ENCODE data around the gene PUDP.
A peak's percentile ranks its signal among the peaks of the same experiment; 100 is the strongest.

Gene PUDP

DNA sequence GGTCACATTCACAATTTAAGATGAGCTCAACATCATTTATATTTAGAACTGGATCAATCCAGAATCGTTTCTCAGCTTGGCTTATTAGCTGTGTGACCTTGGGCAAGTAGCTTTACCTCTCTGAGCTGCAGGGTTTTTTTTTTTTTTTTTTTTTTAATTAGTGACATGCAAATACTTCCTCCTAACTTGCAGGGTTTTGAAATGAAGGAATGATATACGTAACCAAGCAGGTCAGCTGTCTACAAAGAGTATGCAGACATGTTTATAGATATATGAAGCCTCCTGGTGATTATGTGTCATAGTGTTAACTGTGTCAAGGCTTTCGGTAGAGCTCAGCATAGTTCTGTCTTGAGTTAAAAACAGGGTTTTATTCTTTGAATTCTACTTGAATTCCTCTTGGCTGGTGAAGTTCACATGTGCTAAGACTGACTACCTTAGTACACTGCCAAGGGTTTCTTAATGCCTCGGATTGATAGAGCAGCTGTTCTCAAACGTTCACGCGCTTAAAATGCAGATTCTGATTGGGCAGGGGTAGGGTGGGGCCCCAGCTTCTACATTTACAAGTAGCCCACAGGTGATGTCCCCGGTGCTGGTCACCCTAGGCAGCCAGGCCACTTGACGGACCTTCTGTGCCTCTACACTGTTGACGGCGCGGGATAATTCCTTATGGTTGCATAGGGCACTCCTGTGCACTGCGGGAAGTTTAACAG is 1.1 kb downstream of the PUDP start:
- no peak for DNase-seq

DNA sequence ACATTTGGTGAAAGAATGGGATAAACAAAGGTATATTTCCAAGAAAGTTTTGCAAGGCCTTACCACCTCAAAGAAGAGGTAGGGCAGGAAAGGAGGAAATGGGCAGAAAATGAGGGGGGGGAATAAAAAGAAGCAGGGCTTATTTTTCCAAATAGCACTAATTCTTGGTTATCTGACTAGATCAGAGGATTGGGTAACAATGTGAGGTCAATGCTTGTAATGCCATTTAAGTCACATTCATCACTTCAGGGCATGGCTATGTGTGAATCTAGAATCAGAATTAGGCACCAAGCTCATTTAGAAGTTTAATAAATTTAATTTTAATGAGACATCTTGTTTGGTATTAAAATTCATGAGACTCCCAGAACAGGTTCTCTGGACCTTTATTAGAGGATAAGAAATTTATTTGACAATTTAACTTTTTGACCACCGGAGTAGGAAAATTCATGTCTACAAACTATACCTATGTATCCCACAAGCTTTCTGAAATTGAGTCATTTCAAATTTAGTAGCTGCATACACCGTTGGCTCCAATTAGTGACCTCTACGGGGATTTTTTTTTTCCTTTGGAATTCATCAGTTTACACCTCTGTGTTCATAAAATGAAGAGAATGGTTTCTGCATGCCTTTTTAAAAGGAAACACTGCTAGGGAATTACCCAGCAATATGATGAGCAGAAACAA is 1.8 kb downstream of the PUDP start:
- no peak for DNase-seq

DNA sequence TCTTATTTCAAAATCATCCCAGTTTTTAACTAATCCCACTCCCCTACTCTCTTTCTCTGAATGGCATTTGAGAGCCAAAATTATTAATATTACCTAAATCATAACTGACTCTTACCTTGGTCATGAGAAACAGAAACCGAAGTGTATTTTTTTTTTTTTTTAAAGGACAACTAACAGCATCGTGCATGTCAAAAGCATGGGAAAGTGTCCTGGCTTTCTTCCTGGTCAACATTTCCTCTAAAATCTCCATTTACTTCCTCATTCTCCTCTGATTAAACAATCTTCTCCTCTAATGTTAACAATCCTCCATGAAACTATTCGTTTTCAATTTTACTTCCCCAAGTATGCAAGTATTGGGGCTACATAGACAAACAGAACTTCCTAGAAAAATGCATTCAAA is 2.5 kb downstream of the PUDP start:
- no peak for DNase-seq

DNA sequence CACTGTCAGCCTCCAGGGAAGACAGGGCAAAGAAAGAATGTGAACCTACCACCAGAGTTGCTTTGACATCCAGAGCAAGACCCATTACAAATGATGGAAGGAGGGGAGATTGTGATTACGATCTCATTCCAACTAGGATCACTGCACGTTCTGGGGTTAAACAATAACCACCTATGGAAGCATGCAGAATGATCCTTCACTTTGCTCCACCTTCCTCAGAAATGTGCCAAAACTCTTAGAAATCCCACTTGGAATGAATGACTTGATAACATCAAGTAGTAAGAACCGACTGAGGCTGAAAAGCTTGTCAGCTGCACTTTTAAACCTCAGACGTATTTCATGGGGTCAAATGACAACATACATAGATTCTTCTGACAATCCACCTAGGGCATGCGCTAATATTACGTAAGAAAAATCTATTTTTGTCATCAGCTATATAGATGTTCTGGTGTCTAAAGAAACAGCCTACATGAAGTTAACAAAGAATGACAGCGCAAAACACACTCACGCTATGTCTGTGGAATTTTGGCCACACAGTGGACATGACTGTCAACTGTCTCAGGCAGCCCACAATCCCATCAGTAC is 3.9 kb downstream of the PUDP start:
- DNase-seq, result no peak

DNA sequence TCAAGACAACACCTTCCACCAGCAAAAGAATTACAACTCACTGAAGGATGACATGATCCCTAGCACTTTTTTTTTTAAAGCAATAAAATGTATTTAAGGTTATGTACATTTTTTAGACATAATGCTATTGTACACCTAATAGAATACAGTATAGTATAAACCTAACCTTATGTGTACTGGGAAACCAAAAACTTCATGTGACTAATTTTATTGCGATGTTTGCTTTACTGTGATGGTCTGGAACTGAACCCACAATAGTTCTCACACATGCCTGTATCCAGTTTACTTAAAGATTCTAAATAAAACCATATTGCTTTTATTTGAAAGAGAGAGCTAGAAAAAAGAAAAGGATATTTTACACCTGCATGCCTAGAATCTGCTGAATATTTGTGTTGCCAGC is 4.9 kb downstream of the PUDP start:
- no peak for DNase-seq

DNA sequence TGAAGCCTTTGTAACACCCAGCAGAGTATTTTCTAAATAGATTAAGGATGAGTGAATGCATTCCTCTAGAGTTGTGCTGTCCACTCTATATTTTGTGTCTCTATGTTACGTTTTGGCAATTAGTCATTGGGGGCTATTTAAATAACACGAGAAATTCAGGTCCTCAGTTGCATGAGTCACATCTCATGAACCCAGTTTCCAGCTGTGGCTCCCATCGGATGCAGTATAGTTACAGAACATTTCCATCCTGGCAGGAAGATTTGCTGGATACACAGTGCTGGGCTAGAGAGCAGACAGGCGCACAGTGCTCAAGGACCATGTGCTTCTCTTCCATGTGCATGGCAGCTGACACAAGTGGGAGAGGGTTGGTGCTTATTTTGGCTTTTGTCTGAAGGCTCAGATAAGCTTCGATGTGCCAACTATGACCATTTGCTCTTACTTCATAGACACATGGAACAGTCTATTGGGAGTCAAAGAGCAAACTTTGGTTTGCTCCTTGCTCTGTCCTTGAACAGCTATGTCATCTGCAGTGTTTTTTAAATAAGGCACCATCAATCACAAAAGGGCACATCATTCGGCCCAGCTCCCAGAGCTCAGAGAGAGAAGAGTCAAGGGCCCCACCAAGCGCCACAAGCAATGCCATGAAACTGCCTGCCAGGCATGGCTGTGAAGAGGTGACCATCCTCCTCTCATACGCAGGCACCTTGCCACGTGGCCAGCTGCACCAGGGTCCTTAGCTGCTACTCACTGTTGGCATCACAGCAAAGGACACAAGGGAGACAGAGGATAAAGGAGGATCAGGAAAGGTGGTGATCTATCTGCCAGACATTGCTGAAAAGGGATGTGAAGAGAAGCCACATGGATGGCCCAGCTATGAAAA is 8.5 kb downstream of the PUDP start:
- DNase-seq, result no peak

DNA sequence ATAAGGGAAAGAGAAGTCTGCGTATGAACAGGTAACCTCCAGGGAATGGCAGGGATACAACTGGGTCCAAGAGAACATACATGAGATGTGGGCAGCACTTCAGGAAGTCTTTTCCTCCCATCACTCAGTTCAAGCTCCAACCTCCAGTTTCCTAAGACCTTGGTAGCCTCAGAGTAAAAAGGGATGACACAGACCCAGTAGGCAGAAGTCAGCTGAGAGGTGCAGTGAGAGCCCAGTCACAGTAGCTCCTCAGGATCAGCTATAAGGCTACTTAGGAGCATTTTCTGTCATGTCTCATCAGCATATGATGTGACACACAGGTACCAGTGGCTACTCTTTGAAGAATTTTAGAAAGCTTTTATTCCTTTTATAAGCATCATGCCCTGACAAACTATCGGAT is 13.0 kb downstream of the PUDP start:
- DNase-seq, result no peak

DNA sequence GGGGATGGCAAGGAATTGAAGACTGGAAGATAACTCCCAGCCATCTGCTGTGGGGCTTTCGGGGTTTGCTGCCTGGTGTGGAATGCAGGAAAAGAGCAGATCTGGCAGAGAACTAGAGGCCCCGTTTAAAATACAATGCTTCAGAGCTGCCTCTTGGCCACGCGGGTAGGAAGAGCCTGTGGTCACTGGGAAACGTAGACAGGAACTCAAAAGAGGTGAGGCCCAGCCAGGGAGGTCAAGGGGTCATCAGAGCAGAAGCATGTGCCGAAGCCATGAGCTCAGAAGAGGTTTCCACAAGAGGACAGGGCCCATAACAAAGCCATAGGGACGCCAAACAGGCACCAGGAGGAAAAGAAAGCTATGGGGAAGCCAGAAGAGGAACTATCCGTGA is 14.9 kb downstream of the PUDP start:
- no peak for DNase-seq

DNA sequence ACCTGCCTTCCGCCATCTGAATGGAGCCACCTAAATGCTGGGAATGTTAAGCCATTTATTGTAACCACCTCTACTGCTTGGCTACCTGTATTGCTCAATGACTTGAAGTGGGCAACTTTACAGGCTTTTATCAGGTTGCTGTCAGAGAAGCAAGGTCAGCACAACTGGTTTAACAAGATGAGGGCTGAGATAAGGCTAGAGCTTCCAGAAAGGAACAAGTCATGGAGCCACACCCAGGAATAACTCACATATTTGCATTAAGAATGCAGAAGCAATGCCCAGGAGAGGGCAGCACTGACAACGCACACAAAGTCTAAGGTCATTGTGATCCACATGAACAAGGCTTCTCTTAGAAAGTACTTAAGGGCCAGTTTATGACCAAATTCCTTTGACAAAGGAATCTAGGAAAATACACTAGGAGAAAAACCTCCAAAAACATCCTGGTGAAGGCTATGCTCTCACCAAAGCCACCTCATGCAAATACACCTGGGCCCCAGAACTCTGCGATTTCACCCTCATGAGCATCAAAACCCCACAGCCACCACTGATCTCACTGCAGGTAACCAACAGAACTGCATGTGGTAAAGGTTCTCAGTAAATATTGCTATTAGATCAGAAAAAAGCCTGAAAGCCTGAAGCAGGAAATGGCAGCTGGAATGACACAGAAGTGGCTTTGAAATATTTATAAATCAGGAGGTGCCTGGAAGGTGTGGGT is 15.5 kb downstream of the PUDP start:
- DNase-seq, result peak; percentile 25

DNA sequence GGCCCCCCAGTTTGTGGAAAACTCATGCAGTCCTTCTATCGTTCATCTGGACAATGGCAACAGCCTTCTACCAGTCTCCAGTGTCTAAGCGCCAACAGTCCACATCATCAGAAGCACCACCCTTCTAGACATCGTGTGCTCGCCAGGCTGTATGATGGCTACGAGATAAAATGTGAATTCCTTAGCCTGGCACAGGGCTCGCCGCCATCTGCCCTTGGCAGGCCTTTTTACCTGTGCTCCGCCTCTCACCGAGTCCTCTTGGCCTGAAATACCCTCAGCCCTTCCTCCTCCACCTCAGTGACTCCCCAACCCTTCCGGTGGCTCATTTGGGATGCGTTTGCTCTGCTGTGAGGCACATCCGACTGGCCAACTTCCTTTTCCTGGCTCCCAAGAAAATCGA is 16.3 kb downstream of the PUDP start:
- no peak for DNase-seq

DNA sequence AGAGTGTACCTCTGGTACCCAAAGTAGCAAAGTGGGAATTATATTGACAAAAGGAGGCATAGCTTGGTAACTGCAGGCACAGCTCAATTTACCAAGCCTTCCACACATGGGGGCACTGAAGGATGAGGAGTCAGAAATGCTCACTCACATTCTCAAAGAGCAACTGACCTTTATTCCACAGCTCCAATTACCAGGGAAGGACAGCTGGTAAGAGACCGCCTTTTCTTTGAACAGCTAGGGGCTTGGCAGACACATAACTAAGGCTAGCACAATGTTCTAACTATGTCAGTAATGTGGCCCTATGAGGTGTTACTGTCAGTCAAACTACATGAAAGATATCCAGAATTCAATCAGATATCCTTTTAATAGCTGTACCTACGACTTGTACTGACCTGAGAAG is 20.9 kb downstream of the PUDP start:
- DNase-seq, result no peak

DNA sequence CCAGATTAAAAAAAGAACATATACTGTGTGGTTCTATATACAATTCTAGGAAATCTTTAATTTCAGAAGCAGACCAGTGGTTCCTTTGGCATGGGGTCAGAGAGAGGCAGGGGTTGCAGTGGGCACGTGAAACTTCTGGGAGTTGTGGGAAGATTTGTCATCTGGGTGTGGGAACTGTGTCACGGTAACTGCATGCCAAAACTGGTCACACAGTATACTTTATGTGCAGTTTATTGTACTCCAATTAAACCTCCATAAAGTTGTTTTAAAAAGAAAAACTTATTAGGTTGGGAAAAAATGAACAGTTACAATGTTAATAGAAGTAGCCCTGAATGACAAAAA is 27.1 kb downstream of the PUDP start:
- DNase-seq, result no peak

DNA sequence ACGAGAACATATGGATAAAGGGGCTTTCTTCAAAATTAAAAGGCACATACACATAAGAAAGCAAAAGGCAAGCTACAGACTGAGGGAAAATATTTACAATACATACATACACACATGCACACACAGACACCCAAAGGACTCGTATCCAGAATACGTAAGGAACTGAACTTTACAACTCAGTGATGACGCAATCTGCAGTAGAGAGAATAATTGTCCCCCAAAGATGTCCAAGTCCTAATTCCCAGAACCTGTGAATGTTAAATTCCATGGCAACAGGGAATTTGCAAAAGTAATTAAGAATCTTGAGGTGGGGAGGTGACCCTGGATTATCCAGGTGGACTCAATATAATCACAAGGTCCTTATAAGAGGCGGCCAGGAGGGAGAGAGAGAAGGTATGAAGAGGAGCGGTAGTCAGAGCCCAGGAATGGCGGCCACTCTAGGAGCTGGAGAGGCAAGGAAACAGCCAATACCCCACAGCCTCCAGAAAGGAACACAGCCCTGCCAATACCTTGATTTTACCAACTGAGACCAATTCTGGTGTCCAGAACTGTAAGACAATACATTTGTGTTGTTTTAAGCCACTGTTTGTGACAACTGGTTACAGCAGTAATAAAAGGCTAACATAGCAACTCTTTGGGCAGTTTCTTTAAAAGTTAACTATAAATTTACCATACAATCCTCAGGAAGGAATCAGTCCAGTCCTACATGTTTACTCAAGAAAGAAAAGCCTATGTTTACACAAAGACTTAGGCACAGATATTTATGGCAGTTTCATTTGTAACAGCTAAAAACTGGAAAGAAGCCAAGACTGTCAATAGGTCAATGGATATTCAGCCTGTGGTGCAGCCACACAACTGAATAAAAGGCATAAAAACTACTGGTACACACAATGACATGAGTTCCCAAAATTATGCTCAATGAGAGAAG is 27.7 kb downstream of the PUDP start:
- DNase-seq, result no peak

DNA sequence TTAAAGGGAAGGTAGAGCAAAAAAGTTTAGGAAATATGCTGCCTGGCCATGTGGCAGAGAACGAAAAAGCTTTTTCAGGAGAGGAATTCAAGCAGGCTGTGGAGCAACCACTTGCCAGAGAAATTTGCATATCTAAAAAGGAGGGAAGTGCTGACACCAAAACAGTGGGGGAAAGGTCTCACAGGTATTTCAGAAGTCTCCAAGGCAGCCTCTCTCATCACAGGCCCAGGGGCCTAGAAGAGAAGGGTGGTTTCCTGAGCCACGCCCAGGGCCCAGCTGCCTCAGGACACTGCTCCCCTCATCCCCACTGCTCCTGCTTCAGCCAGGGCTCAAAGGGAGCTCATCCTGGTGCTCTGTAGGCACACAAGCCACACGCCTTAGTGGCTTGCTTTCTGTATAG is 30.4 kb downstream of the PUDP start:
- DNase-seq, result no peak

DNA sequence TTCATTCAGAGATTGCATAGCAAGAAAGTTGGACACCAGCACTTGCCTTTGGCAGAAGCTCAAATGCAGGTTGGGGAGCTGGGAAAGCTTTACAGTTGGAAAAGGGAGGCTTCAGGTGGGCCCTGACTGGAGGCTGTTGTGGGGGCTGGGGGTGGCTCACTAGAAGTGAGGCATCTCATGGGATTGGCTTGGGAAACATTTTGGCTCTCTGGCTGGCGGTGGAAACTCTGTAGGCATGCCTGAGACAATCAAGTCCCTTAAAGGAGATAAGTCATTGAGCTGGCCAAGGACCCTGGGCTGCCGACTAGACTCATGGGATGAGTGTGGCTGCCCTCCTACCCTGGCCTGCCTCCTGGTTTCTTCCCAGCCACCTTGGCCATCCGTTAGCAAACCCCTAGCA is 31.9 kb downstream of the PUDP start:
- no peak for DNase-seq

DNA sequence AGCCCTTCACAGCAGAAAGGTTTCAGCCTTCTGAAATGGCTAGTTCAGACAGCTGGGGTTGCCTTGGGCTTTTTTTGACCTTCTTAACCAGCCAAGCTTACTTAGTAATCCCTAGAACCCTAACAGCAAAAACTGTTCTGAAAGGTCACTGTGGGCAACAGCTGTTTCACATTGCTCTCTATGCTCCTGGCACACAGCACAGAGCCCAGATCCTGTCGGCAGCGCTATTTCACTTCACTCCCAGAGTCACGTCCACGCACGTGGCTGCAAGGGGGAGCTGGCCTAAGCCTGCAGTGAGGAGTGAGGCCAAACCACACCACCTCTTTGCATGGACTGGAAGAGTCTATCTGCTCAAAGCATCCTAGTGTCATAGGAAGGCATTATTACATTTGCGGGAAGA is 32.4 kb downstream of the PUDP start:
- no peak for DNase-seq

DNA sequence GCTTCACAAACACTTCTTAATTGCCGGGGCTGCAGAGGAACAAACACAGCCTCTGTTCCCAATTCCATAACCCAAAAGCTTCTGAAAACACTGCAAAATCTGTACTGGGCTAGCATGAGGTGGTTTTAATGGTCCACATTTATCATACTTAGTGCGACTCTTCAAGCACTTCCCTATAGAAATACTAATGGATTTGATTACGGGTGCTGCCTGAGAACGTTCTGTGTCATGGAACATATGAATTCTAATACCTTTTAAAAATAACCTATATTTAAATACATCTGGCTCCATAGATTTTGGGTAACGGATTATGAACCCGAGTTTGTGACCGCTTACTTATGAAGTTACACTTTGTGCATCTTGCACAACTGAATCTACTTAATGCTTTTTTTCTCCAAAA is 35.9 kb downstream of the PUDP start:
- no peak for DNase-seq

DNA sequence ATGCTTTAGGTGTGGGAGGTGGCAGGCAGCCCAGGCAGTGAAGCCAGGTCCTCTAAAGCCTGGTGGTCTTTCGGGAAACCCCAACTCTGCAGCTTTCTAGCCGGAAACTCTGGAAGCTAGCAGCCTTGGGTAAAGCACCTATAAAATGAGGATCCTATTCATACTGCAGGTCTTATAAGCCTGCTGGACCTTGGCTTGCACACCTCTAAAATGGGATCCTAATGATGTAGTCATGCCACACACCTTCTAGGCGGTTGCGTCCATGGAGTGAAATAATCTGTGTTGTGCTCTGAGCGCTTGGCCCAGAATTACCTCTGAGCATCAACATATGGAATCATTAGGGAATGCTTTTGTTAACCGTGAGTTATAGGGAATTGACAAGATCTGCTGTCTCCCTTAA is 36.4 kb downstream of the PUDP start:
- DNase-seq, result no peak

DNA sequence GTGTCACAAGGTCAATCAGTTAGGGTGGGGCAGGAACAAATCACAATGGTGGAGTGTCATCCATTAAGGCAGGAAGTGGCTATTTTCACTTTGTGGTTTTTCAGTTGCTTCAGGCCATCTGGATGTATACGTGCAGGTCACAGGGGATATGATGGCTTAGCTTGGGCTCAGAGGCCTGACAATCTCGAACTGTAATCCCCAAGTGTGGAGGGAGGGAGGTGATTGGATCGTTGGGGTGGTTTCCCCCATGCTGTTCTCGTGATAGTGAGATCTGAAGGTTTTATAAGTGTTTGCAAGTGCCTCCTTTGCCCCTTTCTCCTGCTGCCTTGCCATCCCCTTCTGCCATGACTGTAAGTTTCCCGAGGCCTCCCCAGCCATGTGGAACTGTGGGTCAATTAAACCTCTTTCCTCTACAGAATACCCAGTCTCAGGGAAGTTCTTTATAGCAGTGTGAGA is 37.1 kb downstream of the PUDP start:
- no peak for DNase-seq

DNA sequence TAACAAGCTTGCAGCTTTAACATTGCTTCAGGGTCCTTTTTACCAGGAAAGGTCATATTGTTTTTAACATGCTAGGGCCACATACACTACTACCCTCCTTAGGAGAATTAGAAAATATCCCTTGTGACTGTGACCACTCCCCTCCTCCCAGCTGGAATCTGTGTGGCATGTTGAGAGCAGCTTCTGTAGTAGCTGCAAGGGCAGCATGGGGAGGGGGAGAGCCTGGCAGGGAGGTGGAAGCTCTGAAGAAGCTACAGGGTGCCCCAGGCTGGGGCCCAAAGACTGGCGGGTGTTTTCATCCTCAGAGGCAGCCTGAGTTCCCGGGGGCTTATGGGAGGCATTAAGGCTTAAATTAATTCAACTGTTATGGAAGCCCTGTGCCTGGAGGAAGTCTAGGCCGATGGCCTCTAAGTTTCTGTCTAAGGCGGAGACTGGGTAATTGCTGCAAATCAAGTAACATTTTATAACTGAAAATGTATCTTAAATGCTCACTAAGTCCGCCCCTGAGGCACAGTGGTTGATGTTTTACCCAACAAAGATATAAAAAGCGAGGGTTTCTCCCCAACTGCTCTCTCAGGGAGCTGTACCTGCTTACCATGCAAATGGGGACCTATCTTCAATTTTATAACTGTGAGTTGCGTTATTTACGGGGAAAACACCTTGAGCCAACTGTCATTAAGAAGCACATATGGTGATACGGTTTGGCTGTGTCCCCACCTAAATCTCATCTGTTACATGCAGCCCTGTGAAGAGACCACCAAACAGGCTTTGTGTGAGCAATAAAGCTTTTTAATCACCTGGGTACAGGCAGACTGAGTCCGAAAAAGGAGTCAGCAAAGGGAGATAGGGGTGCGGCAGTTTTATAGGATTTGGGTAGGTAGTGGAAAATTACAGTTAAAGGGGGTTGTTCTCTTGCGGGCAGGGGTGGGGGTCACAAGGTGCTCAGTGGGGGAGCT is 37.8 kb downstream of the PUDP start:
- no peak for DNase-seq
